Ovary (tissue), 9 donors: ENCODE measurements around the gene LMO1. TPM values are rescaled to one million over a fixed set of nuclear protein-coding genes. Genes with fewer than 3 reads are reported as not detected.

Source experiments
- DNase-seq, 5 donors: peaks; one replicate each; pipeline ENCODE4 v3.0.0-alpha.2; 2019 to 2020
- H3K27ac ChIP-seq, 2 donors: fragments of 200-600 bp; one replicate each; pipeline versions ENCODE4 v1.5.1 to v1.8.0; 2019 to 2022
- H3K27me3 ChIP-seq: fragments of 200-600 bp; one replicate; pipeline ENCODE4 v1.8.0; 2022
- H3K36me3 ChIP-seq: fragments of 200-600 bp; sonication (generic); one replicate; pipeline ENCODE4 v1.5.1; 2019
- H3K4me1 ChIP-seq: one replicate; pipeline ENCODE4 v1.8.1; 2013; ENCODE audit warnings: mild to moderate bottlenecking, moderate library complexity; ENCODE audit not compliant: insufficient read depth
- H3K4me3 ChIP-seq: fragments of 200-600 bp; sonication (generic); one replicate; pipeline ENCODE4 v1.5.1; 2017
- H3K9me3 ChIP-seq, 2 donors: fragments of 200-600 bp in 1 of 2; sonication (generic) in 1 of 2; one replicate each; pipeline versions ENCODE4 v1.5.1 to v1.8.1; 2013 to 2019; ENCODE audit warnings: mild to moderate bottlenecking in 1 of 2, moderate library complexity in 1 of 2
- EP300 ChIP-seq: sonication (generic); formaldehyde crosslinking; IDR thresholded peaks from one replicate; pipeline ENCODE4 v1.6.1; 2017; ENCODE audit warnings: antibody characterized with exemption
- POLR2A ChIP-seq: fragments of 450-650 bp; IDR thresholded peaks from one replicate; pipeline ENCODE4 v1.6.1; 2017; ENCODE audit warnings: antibody characterized with exemption, mild to moderate bottlenecking, moderate library complexity
- WGBS, 3 donors: extraction: QIAGEN DNeasy Blood & Tissue Kit in 1 of 3; methylation state at CpG; one replicate each; pipeline versions ENCODE4 v1.1.5 to v1.1.7; 2013 to 2017; 5-methylcytosine and 5-hydroxymethylcytosine counted together
- intact Hi-C, 4 donors: fragments of 100-400 bp; cut with DNase I; formaldehyde crosslinking; loops; one replicate each; pipeline versions ENCODE4 v1.11.0 to v1.15.1; 2022 to 2023
- polyA plus RNA-seq, 2 donors: library from polyadenylated mRNA; stranded (reverse); fragments of 200-250 nt in 1 of 2; fragments of 350-450 nt in 1 of 2; fragmentation: Illumina TruSeq in 1 of 2; extraction: RNeasy Lipid Tissue Mini Kit (QIAGEN cat#74804) in 1 of 2; gene quantifications; one replicate each; pipeline ENCODE4 v1.2.3, GENCODE V29; 2013 to 2014
- total RNA-seq, 7 donors: library from RNA; depleted of rRNA in 2 of 7; stranded (reverse); fragments of >200 nt in 2 of 7; fragmentation: NEBNext Ultra II Directional in 3 of 7; extraction: Animal tissue kit (Norgen Biotek cat#: 25700) in 3 of 7; gene quantifications; one replicate each; pipeline versions ENCODE4 v1.1.0 to v1.2.4, GENCODE V29; 2016 to 2023
- TF ChIP-seq, protein P1 (sequence below), 3 donors: fragments of 450-650 bp in 2 of 3; fragments of 200-600 bp in 1 of 3; IDR thresholded peaks; one replicate each; pipeline versions ENCODE4 v1.5.1 to v1.8.0; 2016 to 2022; ENCODE audit warnings: antibody characterized with exemption in 3 of 3, mild to moderate bottlenecking in 1 of 3
- donor health status: DM: no; HTN: no; CAD: no; lungs with moderate emphysema.
- donor health status: DM: no; HTN: no; CAD: no.
- donor health status: Bipolar disorder and iron deficiency.
- donor health status: DM: yes; HTN: yes; CAD: no.
- donor health status: DM: no; HTN: no; CAD: no.
- donor health status: DM: yes; HTN: yes; CAD: no.

Gene LMO1
- total and polyA plus RNA-seq, 9 donors, result 0.18 to 0.55 (median 0.32) TPM; not detected in 6

DNA sequence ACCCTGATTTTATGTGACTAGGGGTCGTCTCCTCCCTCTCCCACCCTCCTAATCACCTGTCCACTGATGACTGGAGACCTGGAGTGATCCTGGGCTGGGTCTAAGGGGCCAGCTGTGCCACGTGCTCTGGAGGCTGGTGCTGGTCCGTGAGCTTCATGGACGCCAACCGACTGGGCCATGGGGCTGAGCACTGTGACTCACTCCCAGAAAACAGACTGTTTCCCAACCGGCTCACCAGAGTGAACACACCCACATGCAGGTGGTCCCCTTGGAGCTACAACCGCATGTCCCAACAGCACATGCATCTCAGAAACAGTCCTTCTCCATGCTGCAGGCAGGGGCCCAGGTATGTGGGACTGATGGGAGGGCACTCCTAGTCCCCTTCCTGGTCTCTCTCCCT lies 14.0 kb upstream of the LMO1 start:
- Histone ChIP-seq H3K4me1 (no peaks in the 10 kb centered on the region), H3K9me3 (no peaks in the 10 kb centered on the region), H3K27ac (no peak overlapping the region), H3K4me3 (no peak overlapping the region), H3K36me3 (no peaks in the 10 kb centered on the region), H3K27me3 (no peaks in the 10 kb centered on the region)
- no peak for DNase-seq
- 77 to 83% (median 81%) methylated on average over 7 of the region's 7 CpGs for WGBS, 3 donors
- intact Hi-C loops, result no loop called here
- TF ChIP-seq EP300, result no peak
- TF ChIP-seq, protein P1, sequence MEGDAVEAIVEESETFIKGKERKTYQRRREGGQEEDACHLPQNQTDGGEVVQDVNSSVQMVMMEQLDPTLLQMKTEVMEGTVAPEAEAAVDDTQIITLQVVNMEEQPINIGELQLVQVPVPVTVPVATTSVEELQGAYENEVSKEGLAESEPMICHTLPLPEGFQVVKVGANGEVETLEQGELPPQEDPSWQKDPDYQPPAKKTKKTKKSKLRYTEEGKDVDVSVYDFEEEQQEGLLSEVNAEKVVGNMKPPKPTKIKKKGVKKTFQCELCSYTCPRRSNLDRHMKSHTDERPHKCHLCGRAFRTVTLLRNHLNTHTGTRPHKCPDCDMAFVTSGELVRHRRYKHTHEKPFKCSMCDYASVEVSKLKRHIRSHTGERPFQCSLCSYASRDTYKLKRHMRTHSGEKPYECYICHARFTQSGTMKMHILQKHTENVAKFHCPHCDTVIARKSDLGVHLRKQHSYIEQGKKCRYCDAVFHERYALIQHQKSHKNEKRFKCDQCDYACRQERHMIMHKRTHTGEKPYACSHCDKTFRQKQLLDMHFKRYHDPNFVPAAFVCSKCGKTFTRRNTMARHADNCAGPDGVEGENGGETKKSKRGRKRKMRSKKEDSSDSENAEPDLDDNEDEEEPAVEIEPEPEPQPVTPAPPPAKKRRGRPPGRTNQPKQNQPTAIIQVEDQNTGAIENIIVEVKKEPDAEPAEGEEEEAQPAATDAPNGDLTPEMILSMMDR (IDR thresholded peaks at IDR 0.05), result no peak
- TF ChIP-seq POLR2A, result no peak

DNA sequence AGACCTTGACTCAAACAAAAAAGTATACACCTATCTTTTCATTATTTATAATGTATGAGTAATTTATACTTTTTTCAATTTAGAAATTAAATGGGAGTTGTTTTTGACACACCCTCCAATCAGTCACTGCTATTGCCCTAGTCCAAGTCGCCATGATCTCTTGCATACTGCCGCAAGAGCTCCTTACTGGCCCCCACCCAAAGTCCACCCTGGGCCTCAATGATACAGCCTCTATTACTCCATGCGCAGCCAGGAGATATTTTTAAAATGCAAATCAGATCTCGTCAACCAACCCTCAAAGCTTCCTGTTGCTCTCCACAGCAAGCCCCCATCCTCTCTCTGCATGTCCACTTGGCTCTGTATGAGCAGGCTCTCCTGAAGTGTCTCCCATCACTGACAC lies 12.8 kb upstream of the LMO1 start:
- no peaks in the 10 kb centered on the region for H3K27me3 ChIP-seq
- no peak overlapping the region for H3K4me3 ChIP-seq
- WGBS, 3 donors, result 92 to 95% (median 93%) methylated on average over 4 of the region's 4 CpGs
- H3K4me1 ChIP-seq, result no peaks in the 10 kb centered on the region
- no peak overlapping the region for H3K27ac ChIP-seq
- TF ChIP-seq POLR2A (no peak), EP300 (no peak)
- TF ChIP-seq, protein P1 (IDR thresholded peaks at IDR 0.05), result no peak
- no peaks in the 10 kb centered on the region for H3K36me3 ChIP-seq
- no peak for DNase-seq
- intact Hi-C loops, result no loop called here
- H3K9me3 ChIP-seq, result no peaks in the 10 kb centered on the region

DNA sequence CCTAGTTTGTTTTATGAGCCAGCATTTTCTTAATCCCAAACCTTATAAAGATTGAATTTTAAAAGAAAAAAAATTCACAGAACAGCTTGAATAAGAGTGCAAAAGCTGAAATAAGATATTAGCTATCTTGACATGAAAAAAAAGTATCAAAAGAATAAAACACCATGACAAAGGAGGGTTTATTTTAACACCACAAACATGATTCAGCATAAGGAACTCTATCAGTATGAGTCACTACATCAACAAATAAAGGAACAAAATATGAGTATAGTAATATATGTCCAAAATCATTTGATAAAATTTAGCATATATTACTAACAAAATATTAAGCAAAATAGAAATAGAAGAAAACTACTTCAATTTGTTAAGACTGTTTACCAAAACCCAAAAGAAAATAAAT lies 9.6 kb upstream of the LMO1 start:
- Histone ChIP-seq H3K27ac (no peak overlapping the region), H3K27me3 (no peaks in the 10 kb centered on the region), H3K36me3 (no peaks in the 10 kb centered on the region), H3K4me3 (no peak overlapping the region), H3K9me3 (no peaks in the 10 kb centered on the region), H3K4me1 (no peaks in the 10 kb centered on the region)
- DNase-seq, result no peak
- intact Hi-C loops, result no loop called here
- no peak for TF ChIP-seq POLR2A
- TF ChIP-seq EP300, result no peak
- TF ChIP-seq, protein P1 (IDR thresholded peaks at IDR 0.05), result no peak

DNA sequence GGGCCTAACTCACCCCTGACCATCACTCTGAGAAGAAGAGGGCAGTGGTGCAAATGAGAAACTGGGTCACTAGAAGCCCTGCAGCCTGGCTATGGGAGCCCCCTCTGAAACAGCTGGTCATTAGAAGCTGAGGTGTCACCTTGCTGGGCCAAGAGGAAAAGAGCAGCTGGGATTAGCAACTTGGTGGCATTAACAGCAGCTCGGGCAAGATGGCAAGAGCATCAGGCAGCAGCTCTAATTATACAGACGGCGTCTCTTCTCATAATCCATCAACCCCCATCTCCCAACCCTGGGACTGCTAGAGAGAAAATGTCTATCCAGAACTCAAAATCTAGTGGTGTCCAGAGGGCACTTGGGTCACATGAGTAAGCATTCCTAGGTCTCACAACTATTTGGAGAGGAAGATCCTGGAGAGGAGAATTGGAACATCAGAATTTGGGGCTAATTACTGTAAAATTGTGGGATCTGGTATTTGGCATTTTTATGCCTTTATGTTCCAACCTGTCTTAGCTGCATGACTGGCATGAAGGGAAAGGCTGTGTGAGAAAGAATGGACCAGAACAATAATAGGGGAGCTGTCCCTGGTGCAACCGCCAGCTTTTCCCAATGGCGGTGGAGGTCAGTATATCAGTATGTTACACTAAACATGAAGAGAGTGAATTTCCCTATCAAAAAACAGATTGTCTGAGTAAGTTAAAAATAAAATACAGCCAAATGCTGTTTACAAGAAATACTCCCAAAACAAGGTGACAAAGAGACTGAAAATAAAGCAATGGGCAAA lies 7.6 kb upstream of the LMO1 start:
- Histone ChIP-seq H3K4me1 (no peaks in the 10 kb centered on the region), H3K27me3 (no peaks in the 10 kb centered on the region), H3K36me3 (no peaks in the 10 kb centered on the region), H3K9me3 (no peaks in the 10 kb centered on the region), H3K4me3 (no peak overlapping the region), H3K27ac (no peak overlapping the region)
- DNase-seq, result no peak
- TF ChIP-seq, protein P1 (IDR thresholded peaks at IDR 0.05), result no peak
- TF ChIP-seq POLR2A (no peak), EP300 (no peak)
- 81 to 91% (median 91%) methylated on average over 5 of the region's 5 CpGs for WGBS, 3 donors
- intact Hi-C loops, result no loop called here
